HepG2 (cell line): Measurements from ENCODE around the gene PPP2R2C. TPM values are rescaled to one million over a fixed set of nuclear protein-coding genes. Genes with fewer than 3 reads are reported as not detected.

Experiments
- ATAC-seq: fragments of 200-7000 bp; cut with Tn5 transposase; 3 replicates; pipeline ENCODE4 v1.9.1; 2020; ENCODE audit warnings: mild to moderate bottlenecking, moderate library complexity
- BruUV-seq: library from RNA; stranded (reverse); fragments of 400-500 nt; replicated peaks from 2 replicates; lab custom pipeline; 2021; lab: Mats Ljungman, UMichigan
- CTCF ChIA-PET: fragments of 300-600 bp; formaldehyde crosslinking; extraction: SDS; loops from one replicate; lab custom pipeline; 2021; ENCODE audit warnings: low total read pairs, inconsistent platforms, low intra/inter-chr PET ratio; lab: Yijun Ruan, JAX
- POLR2A ChIA-PET: fragments of 350-600 bp; sonication (Branson Sonifier 250); formaldehyde crosslinking; loops from one replicate; lab custom pipeline; 2020; ENCODE audit warnings: antibody characterized with exemption, inconsistent platforms; lab: Yijun Ruan, JAX
- DNase-seq: peaks from one replicate; pipeline ENCODE4 v3.0.0-alpha.2; 2015; ENCODE audit warnings: low spot score
- FAIRE-seq: peaks from 3 replicates; lab custom pipeline; 2011; peaks lifted over from hg19 to GRCh38; lab: Jason Lieb, UNC
- H2AFZ ChIP-seq: one replicate; pipeline ENCODE4 v1.6.1; 2011; ENCODE audit warnings: low read length, inconsistent platforms
- H3K27ac ChIP-seq: fragments of 300-600 bp; 3 replicates; pipeline ENCODE4 v1.8.0; 2011; ENCODE audit warnings: mixed run types, mild to moderate bottlenecking, mixed read lengths, low read length, inconsistent platforms; ENCODE audit not compliant: insufficient read depth; ENCODE audit errors: extremely low read length
- H3K27me3 ChIP-seq, 2 experiments: fragments of 200-600 bp in 1 of 2; 2 replicates in 1 of 2; 3 replicates in 1 of 2; pipeline versions ENCODE4 v1.6.0 to v1.8.0; 2011; ENCODE audit warnings: low read length in 2 of 2, mild to moderate bottlenecking in 2 of 2, moderate library complexity in 2 of 2, inconsistent platforms in 1 of 2; ENCODE audit not compliant: insufficient read depth in 2 of 2, control insufficient read depth in 1 of 2
- H3K36me3 ChIP-seq, 2 experiments: fragments of 200-600 bp in 1 of 2; replicated peaks in 1 of 2; 2 replicates in 1 of 2; 3 replicates in 1 of 2; pipeline versions ENCODE4 v1.5.1 to v1.8.0; 2011; ENCODE audit warnings: low read length in 2 of 2, inconsistent platforms in 1 of 2; ENCODE audit not compliant: insufficient read depth in 2 of 2, control insufficient read depth in 1 of 2
- H3K4me1 ChIP-seq: 2 replicates; pipeline ENCODE4 v1.5.1; 2012; ENCODE audit warnings: low read length, inconsistent platforms; ENCODE audit not compliant: insufficient read depth
- H3K4me2 ChIP-seq: 2 replicates; pipeline ENCODE4 v1.6.0; 2011; ENCODE audit warnings: low read depth, low read length, inconsistent platforms
- H3K4me3 ChIP-seq, 3 experiments: fragments of 200-600 bp in 1 of 3; sonication (generic), shearing (Covaris generic) in 1 of 3; replicated peaks in 1 of 3; 2 replicates each; pipeline ENCODE4 v1.5.1; 2011 to 2016; ENCODE audit warnings: low read length in 3 of 3, inconsistent platforms in 2 of 3, low read depth in 2 of 3, mild to moderate bottlenecking in 2 of 3, control low read depth in 1 of 3, mixed read lengths in 1 of 3; ENCODE audit not compliant: insufficient read depth in 1 of 3
- H3K79me2 ChIP-seq: one replicate; pipeline ENCODE4 v1.6.1; 2011; ENCODE audit warnings: low read length, inconsistent platforms; ENCODE audit not compliant: insufficient read depth
- H3K9ac ChIP-seq: 2 replicates; pipeline ENCODE4 v1.6.0; 2011; ENCODE audit warnings: mild to moderate bottlenecking, low read depth, low read length, inconsistent platforms; ENCODE audit not compliant: insufficient read depth
- H3K9me3 ChIP-seq: 2 replicates; pipeline ENCODE4 v1.5.1; 2012; ENCODE audit warnings: mild to moderate bottlenecking, low read length
- H4K20me1 ChIP-seq: 2 replicates; pipeline ENCODE4 v1.6.0; 2011; ENCODE audit warnings: inconsistent platforms, mild to moderate bottlenecking, low read length, moderate library complexity; ENCODE audit not compliant: insufficient read depth
- ATF7 ChIP-seq, 2 experiments: fragments of 450-650 bp in 1 of 2; sonication (generic) in 1 of 2; formaldehyde crosslinking in 1 of 2; IDR thresholded peaks; 2 replicates each; pipeline versions ENCODE4 v1.4.0 to v1.6.1; 2016 to 2020; ENCODE audit warnings: antibody characterized with exemption in 1 of 2, mild to moderate bottlenecking in 1 of 2, missing genetic modification reagents in 1 of 2
- CREB1 ChIP-seq, 2 experiments: fragments of 450-650 bp in 1 of 2; IDR thresholded peaks; 2 replicates each; pipeline ENCODE4 v1.6.1; 2016 to 2017; ENCODE audit warnings: control low read depth in 1 of 2, mild to moderate bottlenecking in 1 of 2, missing compliant biosample characterization in 1 of 2, missing genetic modification characterization in 1 of 2
- DDIT3 ChIP-seq: sonication (generic); formaldehyde crosslinking; IDR thresholded peaks from 2 replicates; pipeline ENCODE4 v1.4.0; 2020; ENCODE audit warnings: mild to moderate bottlenecking, missing genetic modification reagents
- SALL2 ChIP-seq: sonication (generic); formaldehyde crosslinking; IDR thresholded peaks from 2 replicates; pipeline ENCODE4 v1.8.1; 2023; ENCODE audit warnings: mild to moderate bottlenecking, missing genetic modification reagents, inconsistent platforms
- ZNF569 ChIP-seq: sonication (generic); formaldehyde crosslinking; IDR thresholded peaks from 2 replicates; pipeline ENCODE4 v1.5.0; 2020; ENCODE audit warnings: mild to moderate bottlenecking, missing genetic modification reagents, moderate library complexity, borderline replicate concordance
- WGBS: methylation state at CpG from one replicate; pipeline ENCODE4 v1.1.6; 2017; ENCODE audit warnings: low lambda C conversion rate; 5-methylcytosine and 5-hydroxymethylcytosine counted together
- in situ Hi-C: cut with HindIII; loops from 2 replicates; pipeline ENCODE4 v1.10.0; 2017; ENCODE audit warnings: low pct_unique_long_range_greater_than_20kb; ENCODE audit not compliant: extremely low pct_ligation_motif_present
- intact Hi-C: fragments of 100-400 bp; cut with micrococcal nuclease; formaldehyde crosslinking; loops from one replicate; pipeline ENCODE4 v1.10.0; 2022; ENCODE audit not compliant: unreplicated experiment
- polyA plus RNA-seq, 8 experiments: library from polyadenylated mRNA; depleted of rRNA in 3 of 8; stranded (reverse) in 7 of 8; unstranded in 1 of 8; fragments of >200 nt; fragmentation: Illumina TruSeq in 4 of 8; extraction: Trizol in 4 of 8; gene quantifications; 2 replicates each; pipeline versions ENCODE4 v1.2.1 to v1.2.3, GENCODE V29; 2011 to 2016; ENCODE audit warnings: low read depth in 4 of 8, missing spikeins in 1 of 8, mixed read lengths in 1 of 8; ENCODE audit not compliant: insufficient read depth in 1 of 8
- total RNA-seq, 5 experiments: library from RNA; depleted of rRNA; stranded (reverse); fragments of >200 nt; fragmentation: Illumina TruSeq; extraction: Trizol; gene quantifications; 2 replicates each; pipeline ENCODE4 v1.2.3, GENCODE V29; 2016; ENCODE audit warnings: low read depth in 1 of 5

Gene PPP2R2C
- total and polyA plus RNA-seq, 2 of the 13 experiments (the other 11 are each of a cell fraction or from before 2014, with no cell fraction given) = 0.60 to 8.6 TPM

- TF ChIP-seq DDIT3 (CRISPR knock-in tag) (no peak), ZNF569 (no peak)
These were observed 94.6 kb downstream of the PPP2R2C start (continued) for GRCh38 chr4:6377626-6378492.

- no peaks in the 10 kb centered on the region for H3K9me3 ChIP-seq
- TF ChIP-seq ATF7 (IDR thresholded peaks at IDR 0.05) (peak; percentile 83), ATF7 (CRISPR knock-in tag; IDR thresholded peaks at IDR 0.05) (no peak), SALL2 (CRISPR knock-in tag) (no peak), CREB1 (IDR thresholded peaks at IDR 0.05) (peak; percentile 93), CREB1 (CRISPR knock-in tag; IDR thresholded peaks at IDR 0.05) (no peak)
- TF ChIP-seq, all 625 proteins: peak for 2
- ATAC-seq (no peak), FAIRE-seq (no peak), DNase-seq (no peak)
- Histone ChIP-seq H4K20me1 (no peaks in the 10 kb centered on the region), H3K9ac (no peak overlapping the region), H3K27me3 (peaks cover 12 to 75% of the 10 kb centered on the region in 2 experiments), H3K4me3 (no peak overlapping the region), H3K27ac (no peak overlapping the region), H3K4me1 (no peaks in the 10 kb centered on the region), H2AFZ (no peak overlapping the region), H3K4me2 (no peak overlapping the region), H3K79me2 (no peaks in the 10 kb centered on the region), H3K36me3 (no peaks in the 10 kb centered on the region)
- 7% methylated on average over 15 of the region's 19 CpGs for WGBS
- ChIA-PET CTCF (no interaction called here), POLR2A (no interaction called here)
- intact Hi-C loops (no loop called here), in situ Hi-C loops (no loop called here)
- no TSS peak for BruUV-seq
These were observed 96.7 kb downstream of the PPP2R2C start for GRCh38 chr4:6375620-6376295.
